DND-41 (cell line): ENCODE data around the gene ZNF440.

Experiments used
- CTCF ChIP-seq: IDR thresholded peaks from 2 replicates; pipeline ENCODE4 v1.5.1; 2012; ENCODE audit warnings: borderline replicate concordance, low read length, moderate library complexity, mild to moderate bottlenecking; ENCODE audit not compliant: poor library complexity, severe bottlenecking; ENCODE audit errors: extremely low read depth
- EZH2 ChIP-seq: IDR thresholded peaks from 3 replicates; pipeline ENCODE4 v1.6.1; 2012; ENCODE audit warnings: borderline replicate concordance, low read depth, mild to moderate bottlenecking, moderate library complexity, low read length, inconsistent platforms; ENCODE audit not compliant: severe bottlenecking

- TF ChIP-seq CTCF (no peak), EZH2 (no peak)
These were observed 595 bp downstream of the ZNF440 start for GRCh38 chr19:11814700-11815035.
